ENCODE data around the gene PHACTR1.

DNA sequence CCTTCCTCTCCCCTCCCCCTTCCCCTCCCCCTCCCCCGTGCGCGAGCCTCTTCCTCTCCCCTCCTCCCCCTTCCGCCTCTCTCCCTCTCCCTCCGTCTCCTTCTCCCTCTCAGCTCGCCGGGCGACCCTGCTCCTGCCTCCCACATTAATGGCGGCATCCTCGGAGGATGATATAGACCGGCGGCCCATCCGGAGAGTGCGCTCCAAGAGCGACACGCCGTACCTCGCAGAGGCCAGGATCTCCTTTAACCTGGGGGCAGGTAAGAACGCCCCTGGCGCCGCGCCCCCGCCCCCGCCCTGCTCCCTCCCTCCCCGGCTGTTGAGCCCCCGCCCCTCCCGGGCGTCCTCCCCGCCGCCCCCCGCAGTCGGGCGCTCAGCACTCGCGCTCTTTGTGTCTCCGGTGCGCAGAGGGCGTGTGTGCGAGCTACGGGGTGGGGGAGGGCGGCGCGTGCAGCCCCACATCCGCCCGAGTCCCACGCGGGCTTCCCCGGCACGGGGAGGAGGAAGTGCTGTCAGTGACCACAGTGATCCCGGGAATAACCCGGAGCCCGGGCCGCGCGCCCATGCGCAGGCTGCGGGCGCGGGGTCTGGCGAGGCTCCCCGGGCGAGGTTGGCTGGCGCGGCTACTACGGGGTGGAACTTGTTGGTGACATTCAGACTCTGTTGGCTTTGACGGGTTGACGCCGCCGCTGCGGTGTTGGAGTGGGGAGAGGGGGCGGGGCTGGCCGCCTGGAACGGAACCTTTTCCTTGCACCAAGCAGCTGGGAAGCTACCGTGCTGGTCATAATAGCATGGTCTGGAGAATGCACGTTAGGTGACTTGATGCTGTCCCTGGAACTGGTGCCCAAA is 33.2 kb downstream of the PHACTR1 start:
- TF ChIP-seq CTCF (IDR thresholded peaks at IDR 0.05) (no peak), POLR2A (IDR thresholded peaks at IDR 0.05) (no peak)

Measured in lower leg skin (tissue), 3 donors.